PC-9 (cell line): Measurements from ENCODE around the gene MED12. TPM values are rescaled to one million over a fixed set of nuclear protein-coding genes. Genes with fewer than 3 reads are reported as not detected.

Source experiments
- BruUV-seq: library from RNA; stranded (reverse); fragments of 400-500 nt; replicated peaks from 2 replicates; lab custom pipeline; 2021; lab: Mats Ljungman, UMichigan
- CTCF ChIA-PET: fragments of 300-600 bp; sonication (Branson Sonifier 250); formaldehyde crosslinking; loops from one replicate; lab custom pipeline; 2022; ENCODE audit warnings: antibody characterized with exemption; lab: Charles Lee
- POLR2A ChIA-PET: fragments of 300-600 bp; sonication (Branson Sonifier 250); formaldehyde crosslinking; loops from one replicate; lab custom pipeline; 2022; ENCODE audit warnings: antibody characterized with exemption; ENCODE audit not compliant: unreplicated experiment; lab: Charles Lee
- DNase-seq, 2 experiments: peaks; one replicate each; pipeline versions ENCODE4 v3.0.0 to v3.0.0-alpha.2; 2015 to 2022; ENCODE audit warnings: mixed read lengths in 1 of 2
- H2AFZ ChIP-seq: fragments of 200-600 bp; sonication (generic); 2 replicates; pipeline ENCODE4 v1.8.1; 2017; ENCODE audit warnings: antibody characterized with exemption
- H3F3A ChIP-seq: fragments of 200-600 bp; sonication (generic); 2 replicates; pipeline ENCODE4 v1.8.1; 2017; ENCODE audit warnings: antibody characterized with exemption, mild to moderate bottlenecking, low read depth; ENCODE audit not compliant: insufficient read depth
- H3K27ac ChIP-seq: fragments of 200-600 bp; sonication (generic); 2 replicates; pipeline ENCODE4 v1.6.1; 2016; ENCODE audit warnings: mixed run types
- H3K27me3 ChIP-seq: fragments of 200-600 bp; sonication (generic); 2 replicates; pipeline ENCODE4 v1.6.1; 2016; ENCODE audit warnings: low read depth, mixed run types; ENCODE audit not compliant: insufficient read depth
- H3K36me3 ChIP-seq: fragments of 200-600 bp; sonication (generic); 2 replicates; pipeline ENCODE4 v1.6.1; 2016; ENCODE audit warnings: low read depth, mixed run types
- H3K4me1 ChIP-seq: fragments of 200-600 bp; sonication (generic); replicated peaks from 2 replicates; pipeline ENCODE4 v1.6.1; 2016; ENCODE audit warnings: mixed run types; ENCODE audit not compliant: insufficient read depth
- H3K4me2 ChIP-seq: fragments of 200-600 bp; sonication (generic); 2 replicates; pipeline ENCODE4 v1.6.1; 2017; ENCODE audit warnings: mixed run types
- H3K4me3 ChIP-seq: fragments of 200-600 bp; sonication (generic); 2 replicates; pipeline ENCODE4 v1.6.1; 2016; ENCODE audit warnings: mixed run types
- H3K79me2 ChIP-seq: fragments of 200-600 bp; sonication (generic); 2 replicates; pipeline ENCODE4 v1.6.1; 2017; ENCODE audit warnings: low read depth, mixed run types
- H3K9me2 ChIP-seq: fragments of 200-600 bp; sonication (generic); 2 replicates; pipeline ENCODE4 v1.8.1; 2017; ENCODE audit warnings: mild to moderate bottlenecking; ENCODE audit not compliant: insufficient read depth
- H3K9me3 ChIP-seq: fragments of 200-600 bp; sonication (generic); 2 replicates; pipeline ENCODE4 v1.8.1; 2016; ENCODE audit warnings: low read depth; ENCODE audit not compliant: insufficient read depth
- H4K20me1 ChIP-seq: fragments of 200-600 bp; sonication (generic); 2 replicates; pipeline ENCODE4 v1.8.1; 2017; ENCODE audit not compliant: insufficient read depth
- EZH2 ChIP-seq: fragments of 200-600 bp; sonication (generic); IDR thresholded peaks from 2 replicates; pipeline ENCODE4 v1.8.0; 2017; ENCODE audit warnings: antibody characterized with exemption, low read depth
- intact Hi-C: fragments of 100-400 bp; cut with micrococcal nuclease; formaldehyde crosslinking; loops from one replicate; pipeline ENCODE4 v1.10.0; 2022; ENCODE audit not compliant: unreplicated experiment
- total RNA-seq: library from RNA; stranded (reverse); gene quantifications from 2 replicates; pipeline ENCODE4 v1.2.3, GENCODE V29; 2021
- TF ChIP-seq, protein P1 (sequence below): fragments of 200-600 bp; sonication (generic); conservative IDR thresholded peaks from 2 replicates; pipeline ENCODE4 v1.6.1; 2017; ENCODE audit warnings: mixed run types, antibody characterized with exemption, mild to moderate bottlenecking, moderate library complexity

MED12 gene
- total RNA-seq, 1 experiment from 2014 or later: 51.6 TPM

DNA sequence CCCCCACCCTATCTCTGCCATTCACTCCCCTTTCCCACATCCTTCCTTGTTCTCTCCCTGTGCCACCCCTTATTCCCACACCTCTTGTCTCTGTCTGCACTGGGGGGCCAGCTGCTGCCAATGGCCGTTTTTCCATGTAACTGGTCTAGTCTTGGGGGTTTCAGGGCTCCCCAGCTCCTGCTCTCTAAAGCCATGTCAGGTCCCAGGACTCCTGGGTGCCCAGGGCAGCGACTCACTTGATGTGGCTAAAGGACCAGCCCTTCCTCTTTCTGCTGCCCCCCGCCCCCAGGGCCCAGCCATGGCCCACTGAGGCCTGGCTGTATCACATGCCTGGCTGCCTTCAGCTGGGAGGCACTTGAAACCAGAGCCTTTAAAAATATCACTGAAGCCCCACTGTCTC, 36.2 kb downstream of the MED12 start:
- Histone ChIP-seq H3K27ac (no peak overlapping the region), H3K27me3 (no peaks in the 10 kb centered on the region), H3K9me2 (no peaks in the 10 kb centered on the region), H3K4me1 (no peaks in the 10 kb centered on the region), H4K20me1 (no peaks in the 10 kb centered on the region), H2AFZ (no peak overlapping the region), H3K79me2 (no peaks in the 10 kb centered on the region), H3K36me3 (no peaks in the 10 kb centered on the region), H3K4me2 (no peak overlapping the region), H3K9me3 (no peaks in the 10 kb centered on the region), H3F3A (no peaks in the 10 kb centered on the region), H3K4me3 (no peak overlapping the region)
- ChIA-PET POLR2A (no interaction called here), CTCF (no interaction called here)
- no peak for DNase-seq
- intact Hi-C loops: no loop called here
- TF ChIP-seq, protein P1, sequence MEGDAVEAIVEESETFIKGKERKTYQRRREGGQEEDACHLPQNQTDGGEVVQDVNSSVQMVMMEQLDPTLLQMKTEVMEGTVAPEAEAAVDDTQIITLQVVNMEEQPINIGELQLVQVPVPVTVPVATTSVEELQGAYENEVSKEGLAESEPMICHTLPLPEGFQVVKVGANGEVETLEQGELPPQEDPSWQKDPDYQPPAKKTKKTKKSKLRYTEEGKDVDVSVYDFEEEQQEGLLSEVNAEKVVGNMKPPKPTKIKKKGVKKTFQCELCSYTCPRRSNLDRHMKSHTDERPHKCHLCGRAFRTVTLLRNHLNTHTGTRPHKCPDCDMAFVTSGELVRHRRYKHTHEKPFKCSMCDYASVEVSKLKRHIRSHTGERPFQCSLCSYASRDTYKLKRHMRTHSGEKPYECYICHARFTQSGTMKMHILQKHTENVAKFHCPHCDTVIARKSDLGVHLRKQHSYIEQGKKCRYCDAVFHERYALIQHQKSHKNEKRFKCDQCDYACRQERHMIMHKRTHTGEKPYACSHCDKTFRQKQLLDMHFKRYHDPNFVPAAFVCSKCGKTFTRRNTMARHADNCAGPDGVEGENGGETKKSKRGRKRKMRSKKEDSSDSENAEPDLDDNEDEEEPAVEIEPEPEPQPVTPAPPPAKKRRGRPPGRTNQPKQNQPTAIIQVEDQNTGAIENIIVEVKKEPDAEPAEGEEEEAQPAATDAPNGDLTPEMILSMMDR: no peak
- no peak for TF ChIP-seq EZH2
- BruUV-seq: no TSS peak

DNA sequence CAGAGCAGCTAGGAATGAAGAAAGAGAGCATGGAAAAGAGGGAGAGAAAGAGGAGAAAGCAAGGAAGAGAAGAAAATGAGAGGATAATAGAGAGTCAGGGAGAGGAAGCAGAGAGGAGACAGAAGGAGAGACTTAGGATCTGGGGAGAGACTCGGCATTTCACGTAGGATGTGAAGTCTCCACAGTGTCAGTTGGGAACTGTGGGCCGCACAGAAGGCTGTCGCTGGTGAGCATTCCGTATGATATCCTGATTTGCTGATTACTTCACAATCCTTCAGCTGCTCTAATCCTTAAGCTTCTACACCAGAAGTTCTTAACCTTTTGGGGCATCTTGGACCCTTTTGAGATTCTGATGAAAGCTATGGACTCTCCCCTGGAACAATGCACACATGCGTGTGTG, 40.2 kb downstream of the MED12 start:
- H3K79me2 ChIP-seq: no peaks in the 10 kb centered on the region
- no peaks in the 10 kb centered on the region for H3K9me3 ChIP-seq
- H3K27ac ChIP-seq: no peak overlapping the region
- no peaks in the 10 kb centered on the region for H3K4me1 ChIP-seq
- H4K20me1 ChIP-seq: no peaks in the 10 kb centered on the region
- H3F3A ChIP-seq: no peaks in the 10 kb centered on the region
- no peaks in the 10 kb centered on the region for H3K9me2 ChIP-seq
- POLR2A ChIA-PET: no interaction called here
- intact Hi-C loops: no loop called here
- TF ChIP-seq EZH2: no peak
- TF ChIP-seq, protein P1: no peak
- CTCF ChIA-PET: no interaction called here
- no peak overlapping the region for H3K4me3 ChIP-seq
- BruUV-seq: no TSS peak
- H3K27me3 ChIP-seq: no peaks in the 10 kb centered on the region; the same call in 1 of the 2 replicates
- H2AFZ ChIP-seq: no peak overlapping the region
- no peaks in the 10 kb centered on the region for H3K36me3 ChIP-seq
- H3K4me2 ChIP-seq: no peak overlapping the region
- DNase-seq: no peak

DNA sequence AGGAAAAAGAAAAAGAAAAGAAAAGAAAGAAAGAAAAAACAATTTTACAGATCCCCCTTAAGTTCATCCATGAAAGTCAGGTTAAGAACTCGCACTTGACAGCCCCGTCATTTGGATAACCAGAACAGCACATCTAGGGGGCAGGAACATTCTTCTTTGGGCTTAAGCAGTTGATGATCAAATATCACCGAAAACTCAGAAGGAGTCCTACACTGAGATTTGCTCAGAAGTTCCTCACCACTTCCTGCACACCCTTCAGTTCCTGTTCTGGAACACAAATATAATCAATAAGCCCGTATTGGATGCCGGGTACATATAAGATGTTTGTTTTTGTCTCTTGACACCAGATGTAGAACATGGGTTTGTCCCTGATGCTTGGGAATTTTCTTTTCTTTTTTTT, 40.9 kb downstream of the MED12 start:
- Histone ChIP-seq H3F3A (no peaks in the 10 kb centered on the region), H3K27ac (no peak overlapping the region), H3K4me3 (no peak overlapping the region), H3K9me2 (no peaks in the 10 kb centered on the region), H3K4me1 (no peaks in the 10 kb centered on the region), H2AFZ (no peak overlapping the region), H3K27me3 (no peaks in the 10 kb centered on the region; the same call in 1 of the 2 replicates), H4K20me1 (no peaks in the 10 kb centered on the region), H3K9me3 (no peaks in the 10 kb centered on the region), H3K79me2 (no peaks in the 10 kb centered on the region), H3K36me3 (no peaks in the 10 kb centered on the region), H3K4me2 (no peak overlapping the region)
- ChIA-PET CTCF (no interaction called here), POLR2A (no interaction called here)
- no peak for DNase-seq
- TF ChIP-seq EZH2: no peak
- TF ChIP-seq, protein P1: no peak
- intact Hi-C loops: no loop called here
- no TSS peak for BruUV-seq
